Erythroblast (primary cell): Measurements from ENCODE around the gene FGD5.

ENCODE experiments used
- GATA1 ChIP-seq: IDR thresholded peaks from 2 replicates; pipeline ENCODE4 v1.6.1; 2011; ENCODE audit warnings: low read depth, mild to moderate bottlenecking, control low read depth, low read length, moderate library complexity
- POLR2A ChIP-seq: IDR thresholded peaks from 2 replicates; pipeline ENCODE4 v1.6.1; 2011; ENCODE audit warnings: mild to moderate bottlenecking, low read length

- TF ChIP-seq POLR2A: no peak
- TF ChIP-seq GATA1: no peak
These were observed 44.3 kb upstream of the FGD5 start for GRCh38 chr3:14774431-14774830.
